DMS153 (cell line): Measurements from ENCODE around the gene TM7SF2.

Source experiments
- DNase-seq: peaks from one replicate; lab custom pipeline; 2025; lab: John Stamatoyannopoulos, UW

TM7SF2 gene

GRCh38 chr11:65157336-65157735 is 45.7 kb downstream of the TM7SF2 start:
- DNase-seq: no peak

- DNase-seq: no peak
Measured at GRCh38 chr11:65159012-65159411, 47.3 kb downstream of the TM7SF2 start.

GRCh38 chr11:65160643-65161042 is 49.0 kb downstream of the TM7SF2 start:
- no peak for DNase-seq

GRCh38 chr11:65163684-65164083 is 52.0 kb downstream of the TM7SF2 start:
- DNase-seq: no peak
